ENCODE measurements around the gene DLG2. TPM values are rescaled to one million over a fixed set of nuclear protein-coding genes. Genes with fewer than 3 reads are reported as not detected.
A peak's percentile ranks its signal among the peaks of the same experiment; 100 is the strongest.

Gene DLG2
- total RNA-seq, 1 donor from 2014 or later: 2.1 TPM

GRCh38 chr11:84544566-84544965 lies 1082.6 kb downstream of the DLG2 start:
- Mint-ChIP-seq H3K36me3 (ENCODE audit: low read depth) (no peaks in the 10 kb centered on the region), H3K27me3 (ENCODE audit: low read depth) (peaks cover 13% of the 10 kb centered on the region), H3K4me1 (peaks cover 16% of the 10 kb centered on the region), H3K27ac (ENCODE audit: unreplicated experiment) (no peak overlapping the region), H3K9me3 (no peaks in the 10 kb centered on the region), H3K4me3 (no peak overlapping the region)
- no peak for TF ChIP-seq CTCF (conservative IDR thresholded peaks at IDR 0.05)
- no peak for DNase-seq (ENCODE audit: low read depth, low spot score)

DNA sequence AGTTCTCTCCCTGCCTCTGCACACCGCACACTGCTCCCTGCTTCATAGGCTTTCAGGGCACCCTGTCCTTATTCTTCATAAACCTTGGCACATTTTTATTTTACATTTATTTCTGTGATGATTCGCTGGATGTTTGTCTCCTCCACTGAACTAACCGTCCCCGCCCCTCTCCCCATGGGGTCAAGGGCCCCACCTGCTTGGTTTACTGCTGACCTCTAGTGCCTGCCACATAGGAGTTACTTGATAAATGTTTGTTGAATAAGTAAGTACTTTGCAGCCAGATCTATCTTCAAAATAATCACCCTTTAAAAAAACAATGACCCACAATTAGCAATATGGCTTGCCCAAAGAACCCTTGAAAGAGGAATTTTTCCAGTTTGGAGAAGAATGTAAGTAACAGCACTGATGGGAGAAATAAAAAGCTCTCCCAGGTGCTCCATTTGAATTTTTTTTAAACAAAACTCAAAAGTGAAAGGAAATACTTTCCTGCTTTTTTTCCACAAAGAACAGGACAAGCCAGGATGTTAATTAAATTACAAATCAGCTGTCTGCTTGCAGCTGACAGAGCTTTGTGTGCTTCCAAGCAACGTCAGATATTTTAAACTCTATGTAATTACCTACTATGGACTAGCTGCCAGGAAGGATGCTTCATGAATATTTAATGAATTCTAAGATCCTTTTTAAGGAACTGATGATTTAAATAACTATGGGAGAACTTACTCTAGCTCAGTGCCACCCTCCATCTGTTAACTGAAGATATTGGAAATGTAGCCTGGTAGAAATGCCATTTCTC lies 1083.6 kb downstream of the DLG2 start:
- peak overlapping the region; percentile 9 for H3K27ac Mint-ChIP-seq (ENCODE audit: unreplicated experiment)
- no peak for TF ChIP-seq CTCF (conservative IDR thresholded peaks at IDR 0.05)
- peaks cover 16% of the 10 kb centered on the region for H3K4me1 Mint-ChIP-seq
- H3K27me3 Mint-ChIP-seq (ENCODE audit: low read depth): peaks cover 13% of the 10 kb centered on the region
- no peak for DNase-seq (ENCODE audit: low read depth, low spot score)
- no peak overlapping the region for H3K4me3 Mint-ChIP-seq
- no peaks in the 10 kb centered on the region for H3K36me3 Mint-ChIP-seq (ENCODE audit: low read depth)
- H3K9me3 Mint-ChIP-seq: no peaks in the 10 kb centered on the region

GRCh38 chr11:84541731-84542340 lies 1085.3 kb downstream of the DLG2 start:
- no peak for TF ChIP-seq CTCF (conservative IDR thresholded peaks at IDR 0.05)
- no peak overlapping the region for H3K4me3 Mint-ChIP-seq
- peaks cover 16% of the 10 kb centered on the region for H3K4me1 Mint-ChIP-seq
- H3K9me3 Mint-ChIP-seq: no peaks in the 10 kb centered on the region
- no peak overlapping the region for H3K27ac Mint-ChIP-seq (ENCODE audit: unreplicated experiment)
- H3K36me3 Mint-ChIP-seq (ENCODE audit: low read depth): no peaks in the 10 kb centered on the region
- H3K27me3 Mint-ChIP-seq (ENCODE audit: low read depth): peaks cover 15% of the 10 kb centered on the region
- no peak for DNase-seq (ENCODE audit: low read depth, low spot score)

GRCh38 chr11:84536456-84536855 lies 1090.7 kb downstream of the DLG2 start:
- Mint-ChIP-seq H3K27me3 (ENCODE audit: low read depth) (peaks cover 4% of the 10 kb centered on the region), H3K27ac (ENCODE audit: unreplicated experiment) (no peak overlapping the region), H3K36me3 (ENCODE audit: low read depth) (no peaks in the 10 kb centered on the region), H3K4me3 (no peak overlapping the region), H3K4me1 (no peaks in the 10 kb centered on the region), H3K9me3 (no peaks in the 10 kb centered on the region)
- DNase-seq (ENCODE audit: low read depth, low spot score): no peak
- TF ChIP-seq CTCF (conservative IDR thresholded peaks at IDR 0.05): no peak

- Mint-ChIP-seq H3K4me3 (no peak overlapping the region), H3K9me3 (no peaks in the 10 kb centered on the region), H3K27ac (ENCODE audit: unreplicated experiment) (no peak overlapping the region), H3K36me3 (ENCODE audit: low read depth) (no peaks in the 10 kb centered on the region), H3K27me3 (ENCODE audit: low read depth) (peaks cover 13% of the 10 kb centered on the region), H3K4me1 (no peaks in the 10 kb centered on the region)
- no peak for DNase-seq (ENCODE audit: low read depth, low spot score)
- TF ChIP-seq CTCF (conservative IDR thresholded peaks at IDR 0.05): no peak
These were observed 1094.8 kb downstream of the DLG2 start for GRCh38 chr11:84532364-84532763.
